NT2/D1 (cell line): ENCODE measurements around the gene STAT4.

Experiments used
- SUZ12 ChIP-seq: IDR thresholded peaks from 2 replicates; pipeline ENCODE4 v1.6.1; 2011; ENCODE audit not compliant: insufficient read length, insufficient read depth; ENCODE audit errors: extremely low read depth
- YY1 ChIP-seq: IDR thresholded peaks from 2 replicates; pipeline ENCODE4 v1.6.1; 2011; ENCODE audit not compliant: insufficient read length, insufficient read depth
- ZNF274 ChIP-seq: IDR thresholded peaks from 2 replicates; pipeline ENCODE4 v1.6.1; 2011; ENCODE audit warnings: mild to moderate bottlenecking, low read depth, low read length

- no peak for TF ChIP-seq YY1
- TF ChIP-seq SUZ12 = no peak
- TF ChIP-seq ZNF274 = no peak
Measured at GRCh38 chr2:191127235-191127634, 23.6 kb downstream of the STAT4 start.
